HG02970 (cell line): ENCODE results near the gene AMPD2.

Experiments used
- ATAC-seq: cut with Tn5 transposase; IDR thresholded peaks from one replicate; pipeline ENCODE4 v1.9.1; 2021; ENCODE audit warnings: mild to moderate bottlenecking, moderate library complexity, moderate number of reproducible peaks; ENCODE audit not compliant: unreplicated experiment, low FRiP score

AMPD2 gene

DNA sequence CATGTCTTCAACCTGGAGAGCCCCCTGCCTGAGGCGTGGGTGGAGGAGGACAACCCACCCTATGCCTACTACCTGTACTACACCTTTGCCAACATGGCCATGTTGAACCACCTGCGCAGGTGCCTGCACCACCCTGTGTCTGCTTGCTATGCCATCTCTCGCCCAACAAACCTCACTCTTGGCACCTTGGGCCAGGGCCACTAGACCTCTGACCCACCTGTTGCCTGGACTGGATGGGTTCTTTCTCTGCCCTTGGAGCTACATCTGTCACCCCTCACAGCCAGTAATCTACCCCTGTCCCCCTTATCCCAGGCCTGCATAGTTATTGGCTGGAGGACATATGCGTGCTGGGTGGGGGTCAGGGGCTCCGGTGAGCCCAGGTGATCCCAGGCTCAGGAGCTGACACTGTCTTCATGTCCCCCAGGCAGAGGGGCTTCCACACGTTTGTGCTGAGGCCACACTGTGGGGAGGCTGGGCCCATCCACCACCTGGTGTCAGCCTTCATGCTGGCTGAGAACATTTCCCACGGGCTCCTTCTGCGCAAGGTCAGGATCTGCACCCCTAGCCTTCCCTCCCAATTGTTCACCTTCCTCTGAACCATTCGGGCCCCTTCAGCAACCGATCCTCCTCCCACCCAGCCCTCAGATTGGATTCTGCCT is 9.9 kb downstream of the AMPD2 start:
- no peak for ATAC-seq

DNA sequence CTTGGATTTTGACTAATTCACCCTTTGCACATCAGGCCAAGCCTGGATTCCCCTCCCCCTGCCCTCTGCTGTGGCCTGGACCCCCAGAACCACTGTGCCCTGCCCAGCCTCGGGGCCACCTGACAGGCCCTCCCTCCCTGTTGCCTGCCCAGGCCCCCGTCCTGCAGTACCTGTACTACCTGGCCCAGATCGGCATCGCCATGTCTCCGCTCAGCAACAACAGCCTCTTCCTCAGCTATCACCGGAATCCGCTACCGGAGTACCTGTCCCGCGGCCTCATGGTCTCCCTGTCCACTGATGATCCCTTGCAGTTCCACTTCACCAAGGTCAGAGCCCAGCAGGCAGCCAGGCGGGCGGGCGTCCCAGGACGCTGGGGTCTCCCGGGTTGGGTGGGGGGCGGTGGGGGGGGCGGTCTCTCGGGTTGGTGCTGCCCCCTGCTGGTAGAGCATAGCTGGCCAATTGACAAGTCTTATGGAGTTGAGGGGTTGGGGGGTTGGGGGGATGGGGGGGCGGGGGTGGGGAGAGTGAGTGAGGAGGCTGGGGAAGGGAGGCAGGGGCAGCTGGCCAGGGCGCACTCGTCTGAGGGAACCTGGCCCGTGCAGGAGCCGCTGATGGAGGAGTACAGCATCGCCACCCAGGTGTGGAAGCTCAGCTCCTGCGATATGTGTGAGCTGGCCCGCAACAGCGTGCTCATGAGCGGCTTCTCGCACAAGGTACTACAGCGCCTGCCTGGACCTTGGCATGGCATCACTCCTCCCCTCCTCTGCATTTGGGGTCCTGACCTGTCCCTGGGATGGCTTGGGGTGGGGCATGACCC is 10.7 kb downstream of the AMPD2 start:
- no peak for ATAC-seq

DNA sequence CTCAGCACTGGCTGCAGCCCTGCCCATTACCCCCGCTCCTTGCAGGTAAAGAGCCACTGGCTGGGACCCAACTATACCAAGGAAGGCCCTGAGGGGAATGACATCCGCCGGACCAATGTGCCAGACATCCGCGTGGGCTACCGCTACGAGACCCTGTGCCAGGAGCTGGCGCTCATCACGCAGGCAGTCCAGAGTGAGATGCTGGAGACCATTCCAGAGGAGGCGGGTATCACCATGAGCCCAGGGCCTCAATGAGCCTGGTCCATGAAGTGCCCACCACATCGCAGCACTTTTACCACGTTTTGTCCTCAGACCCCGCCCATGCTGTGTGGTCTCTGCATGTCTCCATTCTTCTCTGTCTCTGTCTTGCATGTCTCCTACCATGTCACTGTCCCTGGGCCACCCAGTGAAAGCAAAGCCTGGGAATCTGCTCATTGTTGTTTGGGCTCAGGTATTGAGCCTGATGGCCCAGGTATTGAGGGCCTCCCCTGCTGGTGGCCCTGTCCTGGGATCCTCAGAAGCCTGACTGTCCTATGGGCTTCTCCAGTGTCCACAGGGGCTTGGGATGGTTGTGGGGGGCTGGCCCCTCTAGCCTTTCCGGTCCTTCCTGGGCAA is 11.4 kb downstream of the AMPD2 start:
- no peak for ATAC-seq

DNA sequence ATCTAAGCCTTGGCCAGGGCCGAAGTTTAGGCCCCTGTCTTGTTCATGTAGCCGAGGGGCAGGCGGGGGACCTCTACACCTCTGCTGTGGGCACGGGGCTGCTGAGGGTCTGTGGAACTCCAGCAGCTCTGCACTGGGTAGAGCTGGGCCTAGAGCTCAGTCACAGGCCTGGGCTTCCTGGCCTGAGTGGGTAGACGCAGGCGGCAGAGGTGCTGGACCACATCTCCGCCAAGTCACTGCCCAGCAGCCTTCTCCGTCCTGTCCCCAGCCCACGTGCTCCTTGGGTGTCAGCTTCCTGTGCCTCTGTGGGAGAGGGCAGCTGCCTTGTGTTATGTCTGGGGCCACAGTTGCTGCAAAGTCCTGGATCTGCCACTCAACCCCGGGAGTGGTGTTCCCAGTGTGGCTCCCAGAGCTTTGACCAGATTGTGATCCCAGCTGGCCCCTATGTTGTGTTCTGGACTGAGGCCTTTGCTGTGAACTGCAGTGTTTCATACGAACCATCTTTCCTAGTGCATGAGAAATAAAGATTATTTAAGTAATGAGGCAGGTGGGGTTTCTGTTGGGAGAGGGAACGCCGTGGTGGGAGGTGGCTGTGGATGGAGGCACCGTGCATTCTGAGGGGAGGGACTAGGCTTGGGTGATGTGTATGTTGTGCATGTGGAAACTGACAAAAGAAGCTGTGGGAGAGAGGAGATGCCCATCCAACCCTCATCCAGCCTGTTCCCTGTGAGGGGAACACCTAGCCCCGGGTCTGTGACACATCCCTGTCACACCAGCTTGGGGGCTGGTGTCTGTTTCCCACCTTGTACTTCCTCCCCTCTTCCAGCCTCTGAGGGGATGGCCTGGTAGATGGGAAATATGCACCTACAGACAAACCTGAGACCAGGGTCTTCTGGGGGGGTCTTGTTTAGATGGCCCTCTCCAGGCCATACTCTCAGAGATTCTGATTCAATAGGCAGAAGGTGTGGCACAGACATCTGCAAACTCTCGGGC is 12.2 kb downstream of the AMPD2 start:
- no peak for ATAC-seq

DNA sequence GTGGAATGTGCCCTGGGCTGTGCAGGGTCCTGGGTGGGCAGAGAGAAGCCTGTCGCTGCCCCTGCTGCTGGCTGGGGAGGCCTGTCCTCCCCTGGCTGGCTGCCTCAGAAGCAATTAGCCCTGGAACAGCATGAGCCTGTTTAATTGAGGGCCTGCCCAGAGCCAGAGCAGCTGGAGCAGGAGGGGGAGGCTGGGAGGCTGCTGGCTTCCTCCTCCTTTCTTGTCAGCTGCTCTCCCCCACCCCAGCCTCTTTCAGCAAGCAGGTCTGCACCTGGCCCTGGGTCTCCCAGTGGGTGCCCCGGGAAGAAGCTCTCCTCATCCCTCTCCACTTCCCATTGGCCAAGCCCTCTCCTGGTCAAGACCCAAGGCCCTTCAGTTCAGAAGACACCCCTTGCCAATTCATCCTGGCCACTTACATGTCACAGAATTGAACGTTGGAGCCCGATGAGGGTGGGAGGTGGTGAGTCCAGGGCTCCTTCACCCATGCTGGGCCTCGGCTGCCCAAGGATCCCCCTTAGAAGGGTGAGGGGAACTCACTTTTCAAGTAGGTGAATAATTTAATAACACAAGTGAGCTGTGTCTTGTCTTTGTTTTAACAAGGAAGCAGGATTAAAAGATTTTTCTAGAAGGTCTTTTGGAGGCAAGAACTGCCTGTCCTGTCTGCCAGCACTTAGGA is 13.2 kb downstream of the AMPD2 start:
- ATAC-seq: no peak

DNA sequence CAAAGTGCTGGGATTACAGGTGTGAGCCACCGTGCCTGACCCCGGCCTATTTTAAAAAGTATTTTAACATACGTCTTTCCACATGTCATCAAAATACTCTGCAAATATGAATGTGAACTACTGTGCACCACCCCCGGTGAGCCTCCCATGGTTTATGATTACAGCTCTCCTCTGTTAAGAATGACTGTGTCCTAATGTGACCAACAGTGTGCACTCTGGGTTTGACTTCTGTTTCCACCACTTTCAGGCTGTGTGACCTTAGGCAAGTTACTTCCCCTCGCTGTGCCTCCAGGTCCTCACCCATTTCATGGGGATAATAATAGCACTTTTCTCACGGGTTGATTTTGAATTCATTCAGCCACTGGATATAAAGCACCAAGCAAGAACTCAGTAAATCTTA is 14.7 kb downstream of the AMPD2 start:
- ATAC-seq: no peak

DNA sequence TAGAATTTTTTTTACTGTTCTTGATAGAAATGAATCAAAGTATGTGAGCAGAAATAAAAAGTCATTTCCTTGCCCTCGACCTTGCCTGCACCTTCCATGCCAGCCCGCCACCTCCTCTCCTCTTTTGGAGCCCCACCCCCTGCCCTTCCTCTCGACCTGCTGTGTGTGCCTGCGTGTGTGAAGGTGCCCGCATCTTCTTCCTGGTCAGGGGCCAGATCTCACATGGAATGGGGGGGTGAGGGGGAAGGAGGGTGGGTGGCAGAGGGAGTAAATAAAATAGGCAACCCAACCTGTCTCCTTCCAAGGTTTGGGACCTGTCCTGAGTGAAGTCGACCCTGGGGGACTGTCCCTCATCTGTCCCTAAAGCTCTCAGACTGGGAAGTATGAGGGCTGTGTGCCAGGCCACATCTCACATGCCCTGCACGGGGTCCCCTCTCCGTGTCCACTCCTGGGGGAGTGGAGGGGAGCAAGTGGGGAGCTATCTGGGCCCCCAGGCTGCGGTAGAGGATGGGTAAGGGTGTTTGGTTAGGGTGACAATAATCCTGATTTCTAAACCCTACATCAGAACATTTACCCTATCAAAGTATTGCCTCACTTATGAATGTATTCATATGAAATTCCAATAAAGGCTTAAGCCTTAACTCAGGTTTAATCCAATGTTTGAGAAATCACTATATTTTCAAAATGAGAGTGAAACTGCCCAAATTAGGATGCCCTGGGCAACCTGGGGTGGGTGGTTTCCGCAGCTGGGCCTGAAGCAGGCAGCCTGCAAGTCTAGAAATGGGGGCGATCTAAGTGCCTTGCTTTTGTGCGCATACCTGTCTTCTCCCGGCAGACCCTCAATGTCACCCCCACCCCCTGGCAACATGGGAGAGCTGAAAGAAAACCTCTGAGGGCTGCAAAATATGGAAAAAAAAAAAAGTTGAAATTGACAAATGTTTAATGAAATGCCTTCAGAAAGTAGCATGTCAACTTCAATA is 15.4 kb downstream of the AMPD2 start:
- no peak for ATAC-seq

DNA sequence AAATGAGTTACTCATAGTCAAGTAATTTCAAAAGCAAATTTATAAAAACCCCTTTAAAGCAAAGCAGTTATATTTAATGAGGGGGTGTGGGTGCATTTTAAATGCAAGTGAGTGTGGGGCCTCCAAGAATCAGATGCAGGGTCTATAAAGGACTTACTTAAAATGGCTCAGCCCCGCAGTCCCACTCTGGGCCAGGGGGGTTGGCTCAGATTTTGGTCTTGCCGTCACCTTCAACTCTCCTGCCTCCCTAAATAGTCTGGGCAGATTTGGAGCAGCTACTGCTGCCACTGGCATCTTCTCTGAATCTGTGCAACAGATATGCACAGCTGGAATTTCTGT is 16.2 kb downstream of the AMPD2 start:
- no peak for ATAC-seq

DNA sequence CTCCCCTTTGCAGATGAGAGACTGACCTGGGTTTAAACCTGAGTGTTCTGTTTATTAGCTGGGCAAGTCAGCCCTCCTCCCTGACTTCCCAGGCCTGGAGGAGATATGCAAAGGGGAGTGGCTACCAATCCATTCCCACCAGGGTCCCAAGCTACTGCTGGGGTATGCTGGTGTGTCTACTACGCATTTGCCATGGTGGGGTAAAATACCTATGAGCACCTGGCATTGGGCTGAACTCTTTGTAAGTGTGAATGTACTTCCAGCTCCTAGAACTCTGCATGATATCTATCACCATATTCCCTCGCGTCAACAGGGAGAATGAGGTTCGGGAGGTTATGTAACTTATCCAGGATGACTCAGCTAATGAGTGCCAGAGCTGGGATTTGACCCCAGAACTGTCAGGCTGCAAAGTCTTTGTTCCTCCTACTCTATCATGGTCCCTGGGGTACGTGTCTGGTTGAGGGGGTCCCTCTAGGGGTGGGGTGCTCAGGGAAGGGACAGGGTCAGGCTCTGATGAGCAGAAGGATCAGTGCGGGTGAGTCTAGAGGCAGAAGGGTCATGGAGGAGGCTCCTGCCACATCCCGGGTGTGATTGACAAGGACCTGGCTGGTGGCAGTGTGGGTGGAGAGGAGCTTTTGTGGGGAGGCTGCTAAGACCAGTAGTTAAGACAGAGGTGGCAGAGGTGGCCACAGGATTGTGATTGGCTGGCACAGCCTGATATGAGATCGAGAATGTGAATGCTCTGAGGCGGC is 16.7 kb downstream of the AMPD2 start:
- no peak for ATAC-seq

DNA sequence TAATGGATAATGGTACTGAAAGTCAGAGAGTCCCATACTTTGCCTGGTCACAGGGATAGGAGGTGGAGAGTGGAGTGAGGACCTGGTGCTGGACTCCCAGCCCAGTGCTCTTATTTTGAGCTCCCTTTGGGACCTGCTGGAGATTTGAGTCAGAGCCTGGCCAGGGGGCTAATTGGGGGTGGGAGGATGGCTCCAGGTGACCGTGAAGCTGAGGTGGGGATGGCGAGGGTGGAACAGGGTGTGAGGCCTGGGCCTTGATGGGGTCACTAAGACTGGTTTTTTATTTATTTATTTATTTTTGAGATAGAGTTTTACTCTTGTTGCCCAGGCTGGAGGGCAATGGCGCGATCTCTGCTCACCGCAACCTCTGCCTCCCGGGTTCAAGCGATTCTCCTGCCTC is 17.8 kb downstream of the AMPD2 start:
- ATAC-seq: no peak

DNA sequence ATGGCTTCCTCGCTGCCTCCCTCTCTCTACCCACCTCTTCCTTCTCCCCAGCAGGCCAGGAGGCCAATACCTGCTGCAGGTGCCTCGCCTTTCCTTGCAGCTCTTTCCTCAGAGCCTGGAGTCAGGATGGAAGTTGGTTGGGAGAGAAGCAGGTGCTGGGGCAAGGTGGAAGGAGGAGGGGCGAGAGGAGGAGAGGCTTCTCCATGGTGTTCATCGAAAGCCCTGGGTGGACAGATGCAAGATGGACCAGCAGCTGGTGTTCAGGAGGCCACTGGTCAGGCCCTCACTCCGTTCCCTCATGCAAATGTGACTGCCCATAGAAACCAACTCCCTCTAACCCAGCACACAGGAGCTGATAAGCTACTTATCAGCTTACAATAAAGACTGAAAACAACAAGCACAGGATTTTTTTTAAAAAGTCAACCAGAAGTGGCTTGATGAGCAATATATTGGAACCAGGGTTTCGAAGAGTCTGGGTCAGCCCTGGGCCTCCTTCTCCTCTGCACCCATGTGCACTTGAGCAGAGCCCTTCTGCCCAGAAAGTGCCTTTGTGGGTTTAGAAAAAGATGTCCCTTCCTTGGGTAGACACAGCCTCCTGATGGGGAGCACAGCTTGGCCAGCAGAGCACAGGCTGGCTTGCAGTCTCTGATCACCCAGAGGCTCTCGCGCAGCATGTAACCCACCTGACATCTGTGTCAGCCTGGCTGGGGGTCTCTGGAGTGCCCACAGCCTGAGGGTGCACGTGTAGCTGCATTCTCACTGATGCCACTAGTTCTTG is 19.6 kb downstream of the AMPD2 start:
- no peak for ATAC-seq

DNA sequence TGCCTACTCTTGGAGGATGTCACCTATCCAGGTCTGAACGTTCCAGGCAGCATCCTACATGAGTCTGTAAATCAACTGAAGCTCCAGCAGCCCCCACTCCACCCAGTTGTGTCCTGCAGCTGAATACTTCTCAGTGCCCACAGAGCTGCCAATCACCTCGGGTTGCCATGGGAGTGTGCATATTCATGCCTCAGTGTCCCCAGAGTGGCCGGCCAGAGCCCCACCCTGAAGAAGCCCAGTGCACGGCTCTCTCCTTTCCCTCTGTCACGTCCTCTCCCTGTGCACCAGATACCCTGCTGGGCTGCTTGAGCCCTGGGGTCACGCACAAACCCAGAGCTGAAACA is 20.2 kb downstream of the AMPD2 start:
- ATAC-seq: no peak

DNA sequence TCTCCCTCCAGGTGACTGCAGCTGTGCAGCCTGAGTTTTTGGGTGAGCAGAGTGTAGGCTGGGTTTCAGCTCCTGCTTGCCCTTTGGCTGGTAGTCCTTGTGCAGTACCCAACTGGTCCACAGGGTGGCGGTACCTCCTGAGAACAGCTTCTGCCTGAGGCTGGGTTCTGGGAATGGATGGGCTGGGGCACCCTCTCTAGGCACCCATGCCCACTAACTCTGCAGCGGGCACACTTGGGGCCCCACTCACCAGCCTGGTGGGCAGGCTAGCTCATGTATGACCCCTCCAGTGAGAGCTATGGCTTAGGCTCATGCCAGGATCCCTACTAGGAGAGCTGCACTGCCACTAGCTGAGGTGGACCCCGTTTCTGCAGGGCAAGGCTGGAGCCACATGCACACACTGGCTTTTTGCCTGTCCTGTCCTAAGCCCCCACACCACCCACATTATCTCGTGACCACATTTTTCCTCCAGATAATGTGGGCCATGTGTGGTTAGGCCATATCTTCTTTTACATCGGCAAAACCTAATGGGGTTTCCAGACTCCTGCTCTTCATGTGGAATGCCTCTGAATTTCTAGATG is 20.7 kb downstream of the AMPD2 start:
- ATAC-seq: no peak

DNA sequence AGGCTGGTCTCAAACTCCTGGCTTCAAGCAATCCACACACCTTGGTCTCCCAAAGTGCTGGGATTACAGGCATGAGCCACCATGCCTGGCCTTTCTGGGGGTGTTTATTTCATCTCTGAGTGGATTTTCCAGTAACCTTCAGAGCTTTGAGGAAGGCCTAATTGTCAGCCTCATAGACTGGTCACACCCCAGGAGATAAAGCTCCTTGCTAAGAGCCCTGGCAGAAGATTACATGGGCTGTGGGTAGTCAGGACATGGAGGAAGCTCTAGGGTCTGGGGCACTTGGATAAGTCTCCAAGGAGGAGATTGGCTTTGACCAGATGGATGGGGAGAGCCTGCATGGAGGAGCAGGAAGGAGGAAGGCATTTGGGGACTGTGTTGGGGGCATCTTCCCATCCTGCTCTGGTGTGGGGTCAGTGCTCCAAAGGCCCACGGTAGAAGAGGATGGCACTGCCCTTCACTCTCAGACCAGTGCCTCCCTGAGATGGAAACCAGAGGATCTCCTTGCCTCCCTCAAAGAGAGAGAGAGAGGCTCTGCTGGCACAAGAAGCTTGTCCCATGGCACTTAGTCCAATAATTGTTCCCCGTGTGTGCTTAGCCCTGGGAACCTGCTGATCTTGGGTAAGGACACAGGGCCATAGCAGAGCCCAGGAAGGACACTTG is 21.6 kb downstream of the AMPD2 start:
- ATAC-seq: no peak

DNA sequence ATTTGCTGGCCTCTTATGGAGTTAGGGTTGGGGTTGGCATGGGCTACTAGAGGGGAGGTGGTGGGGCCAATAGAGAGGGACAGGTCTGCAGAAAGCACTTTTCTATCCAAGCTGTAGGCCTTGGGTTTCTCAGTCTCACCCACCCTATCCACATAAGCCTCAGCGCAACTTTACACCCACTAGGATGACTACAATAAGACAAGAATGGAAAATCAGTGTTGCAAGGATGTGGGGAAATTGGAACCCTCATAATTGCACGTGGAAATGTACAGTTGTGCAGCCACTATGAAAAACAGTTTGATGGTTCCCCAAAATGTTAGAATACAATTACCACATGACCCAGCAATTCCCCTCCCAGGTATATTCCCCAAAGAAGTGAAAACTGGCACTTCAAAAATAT is 22.2 kb downstream of the AMPD2 start:
- no peak for ATAC-seq

DNA sequence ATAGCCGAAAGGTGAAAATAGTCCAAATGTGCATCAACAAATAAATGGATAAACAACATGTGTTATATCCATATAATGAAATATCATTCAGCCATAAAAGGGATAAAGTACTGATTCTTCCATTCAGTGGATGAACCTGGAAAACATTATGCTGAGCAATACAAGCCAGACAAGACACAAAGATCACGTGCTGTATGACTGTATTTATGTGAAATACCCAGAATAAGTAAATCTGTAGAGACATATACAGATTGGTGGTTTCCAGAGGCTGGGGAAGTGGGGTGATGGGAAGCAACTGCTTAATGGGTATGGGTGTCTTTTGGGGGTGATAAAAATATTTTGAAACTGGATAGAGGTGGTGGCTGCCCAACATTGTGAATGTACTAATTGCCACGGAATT is 23.0 kb downstream of the AMPD2 start:
- no peak for ATAC-seq
